ENCODE results near the gene C1orf159. TPM values are rescaled to one million over a fixed set of nuclear protein-coding genes. Genes with fewer than 3 reads are reported as not detected.

The C1orf159 gene
- total and polyA plus RNA-seq, 2 experiments from 2014 or later, result 9.6 to 21.5 TPM

GRCh38 chr1:1136547-1137230 is 20.8 kb upstream of the C1orf159 start:
- peak overlapping the region; percentile 48; the same call in 1 of the 2 replicates for H3K4me2 ChIP-seq
- TF ChIP-seq, protein P1, sequence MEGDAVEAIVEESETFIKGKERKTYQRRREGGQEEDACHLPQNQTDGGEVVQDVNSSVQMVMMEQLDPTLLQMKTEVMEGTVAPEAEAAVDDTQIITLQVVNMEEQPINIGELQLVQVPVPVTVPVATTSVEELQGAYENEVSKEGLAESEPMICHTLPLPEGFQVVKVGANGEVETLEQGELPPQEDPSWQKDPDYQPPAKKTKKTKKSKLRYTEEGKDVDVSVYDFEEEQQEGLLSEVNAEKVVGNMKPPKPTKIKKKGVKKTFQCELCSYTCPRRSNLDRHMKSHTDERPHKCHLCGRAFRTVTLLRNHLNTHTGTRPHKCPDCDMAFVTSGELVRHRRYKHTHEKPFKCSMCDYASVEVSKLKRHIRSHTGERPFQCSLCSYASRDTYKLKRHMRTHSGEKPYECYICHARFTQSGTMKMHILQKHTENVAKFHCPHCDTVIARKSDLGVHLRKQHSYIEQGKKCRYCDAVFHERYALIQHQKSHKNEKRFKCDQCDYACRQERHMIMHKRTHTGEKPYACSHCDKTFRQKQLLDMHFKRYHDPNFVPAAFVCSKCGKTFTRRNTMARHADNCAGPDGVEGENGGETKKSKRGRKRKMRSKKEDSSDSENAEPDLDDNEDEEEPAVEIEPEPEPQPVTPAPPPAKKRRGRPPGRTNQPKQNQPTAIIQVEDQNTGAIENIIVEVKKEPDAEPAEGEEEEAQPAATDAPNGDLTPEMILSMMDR (conservative IDR thresholded peaks at IDR 0.05; ENCODE audit: low read depth in 2 of 2), result no peak
- TF ChIP-seq ZNF462 (CRISPR knock-in tag; IDR thresholded peaks at IDR 0.05) (no peak), JUNB (IDR thresholded peaks at IDR 0.05; ENCODE audit: unreplicated experiment) (no peak), NANOG (IDR thresholded peaks at IDR 0.05; ENCODE audit: borderline replicate concordance) (no peak), POLR2AphosphoS5 (IDR thresholded peaks at IDR 0.05; ENCODE audit: low read depth) (peak; percentile 43; the same call in 1 of the 2 replicates)
- ATAC-seq, result peak; percentile 63

More at GRCh38 chr1:1136547-1137230, 20.8 kb upstream of the C1orf159 start:
- H3K79me2 ChIP-seq (replicated peaks; ENCODE audit: insufficient read depth), result no peaks in the 10 kb centered on the region
- H3K36me3 ChIP-seq (ENCODE audit: insufficient read depth), result no peaks in the 10 kb centered on the region
- H3K27me3 ChIP-seq (ENCODE audit: insufficient read depth), result peaks cover 6% of the 10 kb centered on the region; the same call in 1 of the 2 replicates
- Mint-ChIP-seq H3K4me1 (peaks cover 12% of the 10 kb centered on the region), H3K36me3 (ENCODE audit: low read depth) (no peaks in the 10 kb centered on the region), H3K27ac (no peak overlapping the region), H3K9me3 (no peaks in the 10 kb centered on the region), H3K27me3 (ENCODE audit: insufficient read depth, low read depth, poor library complexity) (peaks cover 7% of the 10 kb centered on the region), H3K4me3 (peak overlapping the region; percentile 37; the same call in 2 of the 3 replicates)
- DNase-seq (ENCODE audit: low spot score), result peak; percentile 66
- no peaks in the 10 kb centered on the region for H3K9me2 ChIP-seq (ENCODE audit: insufficient read depth)
- H3K4me1 ChIP-seq (ENCODE audit: insufficient read depth), result peaks cover 7% of the 10 kb centered on the region; the same call in 1 of the 2 replicates
- H3K27ac ChIP-seq (ENCODE audit: low read depth), result no peak overlapping the region
- H3K4me3 ChIP-seq, result peak overlapping the region; percentile 45; the same call in 1 of the 2 replicates
- H3F3A ChIP-seq (replicated peaks; ENCODE audit: low read depth), result no peaks in the 10 kb centered on the region
- no peaks in the 10 kb centered on the region for H4K20me1 ChIP-seq (replicated peaks; ENCODE audit: insufficient read depth)
- peak overlapping the region; percentile 59 for H2AFZ ChIP-seq
